Measurements from ENCODE around the gene EPHA2.
"Not testable (repeated sequence)": the region's sequence is repeated elsewhere in the genome, so short reads cannot be mapped to it uniquely, and the experiment has no call there.

DNA sequence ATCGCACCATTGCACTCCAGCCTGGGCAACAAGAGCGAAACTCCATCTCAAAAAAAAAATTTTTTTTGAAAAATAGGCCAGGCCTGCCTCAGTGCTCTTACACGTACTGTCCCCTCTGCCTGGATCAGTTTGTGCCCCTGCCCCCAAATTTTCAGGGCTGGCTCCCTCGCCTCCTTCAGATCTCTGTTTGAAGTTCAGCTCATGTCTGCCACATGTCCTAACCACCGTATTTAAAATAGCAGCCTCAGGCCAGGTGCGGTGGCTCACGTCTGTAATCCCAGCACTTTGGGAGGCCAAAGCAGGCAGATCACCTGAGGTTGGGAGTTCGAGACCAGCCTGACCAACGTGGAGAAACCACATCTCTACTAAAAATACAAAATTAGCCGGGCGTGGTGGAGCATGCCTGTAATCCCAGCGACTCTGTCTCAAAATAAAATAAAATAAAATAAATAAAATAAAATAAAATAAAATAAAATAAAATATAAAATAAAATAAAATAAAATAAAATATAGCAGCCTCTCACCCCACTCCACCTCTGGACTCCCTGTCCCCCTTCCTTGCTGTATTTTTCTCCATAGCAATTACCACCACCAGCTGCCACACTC lies 7.8 kb upstream of the EPHA2 start:
- not testable (repeated sequence) for TF ChIP-seq POLR2A (IDR thresholded peaks at IDR 0.05)
- TF ChIP-seq, protein P1, sequence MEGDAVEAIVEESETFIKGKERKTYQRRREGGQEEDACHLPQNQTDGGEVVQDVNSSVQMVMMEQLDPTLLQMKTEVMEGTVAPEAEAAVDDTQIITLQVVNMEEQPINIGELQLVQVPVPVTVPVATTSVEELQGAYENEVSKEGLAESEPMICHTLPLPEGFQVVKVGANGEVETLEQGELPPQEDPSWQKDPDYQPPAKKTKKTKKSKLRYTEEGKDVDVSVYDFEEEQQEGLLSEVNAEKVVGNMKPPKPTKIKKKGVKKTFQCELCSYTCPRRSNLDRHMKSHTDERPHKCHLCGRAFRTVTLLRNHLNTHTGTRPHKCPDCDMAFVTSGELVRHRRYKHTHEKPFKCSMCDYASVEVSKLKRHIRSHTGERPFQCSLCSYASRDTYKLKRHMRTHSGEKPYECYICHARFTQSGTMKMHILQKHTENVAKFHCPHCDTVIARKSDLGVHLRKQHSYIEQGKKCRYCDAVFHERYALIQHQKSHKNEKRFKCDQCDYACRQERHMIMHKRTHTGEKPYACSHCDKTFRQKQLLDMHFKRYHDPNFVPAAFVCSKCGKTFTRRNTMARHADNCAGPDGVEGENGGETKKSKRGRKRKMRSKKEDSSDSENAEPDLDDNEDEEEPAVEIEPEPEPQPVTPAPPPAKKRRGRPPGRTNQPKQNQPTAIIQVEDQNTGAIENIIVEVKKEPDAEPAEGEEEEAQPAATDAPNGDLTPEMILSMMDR (IDR thresholded peaks at IDR 0.05), result not testable (repeated sequence)

All from body of pancreas (tissue), 4 donors.